Measurements from ENCODE around the gene GALNT2. TPM values are rescaled to one million over a fixed set of nuclear protein-coding genes. Genes with fewer than 3 reads are reported as not detected.

GALNT2 gene
- total RNA-seq, 2 donors from 2014 or later = 36.8 to 50.7 TPM

GRCh38 chr1:230280906-230281413 is 213.9 kb downstream of the GALNT2 start:
- no peak for DNase-seq
- intact Hi-C loops (cut with DNase I) = no loop called here

GRCh38 chr1:230281556-230281955 is 214.5 kb downstream of the GALNT2 start:
- DNase-seq (no peak), ATAC-seq (no peak)
- intact Hi-C loops (cut with DNase I) = no loop called here

More at GRCh38 chr1:230280906-230281413, 213.9 kb downstream of the GALNT2 start:
- peak in 1 of 2 donors; percentile 12 for ATAC-seq

GRCh38 chr1:230282157-230282556 is 215.1 kb downstream of the GALNT2 start:
- ATAC-seq (no peak), DNase-seq (no peak)
- intact Hi-C loops (cut with DNase I) = no loop called here

- intact Hi-C loops (cut with DNase I) = no loop called here
- DNase-seq = no peak
These were observed 216.6 kb downstream of the GALNT2 start for GRCh38 chr1:230283678-230284077.

GRCh38 chr1:230284891-230285290 is 217.9 kb downstream of the GALNT2 start:
- ATAC-seq (no peak), DNase-seq (no peak)
- intact Hi-C loops (cut with DNase I) = no loop called here

More at GRCh38 chr1:230283678-230284077, 216.6 kb downstream of the GALNT2 start:
- no peak for ATAC-seq

GRCh38 chr1:230285351-230285750 is 218.3 kb downstream of the GALNT2 start:
- intact Hi-C loops (cut with DNase I) = no loop called here
- DNase-seq (no peak), ATAC-seq (no peak)

GRCh38 chr1:230286166-230286889 is 219.3 kb downstream of the GALNT2 start:
- peak; percentile 24 to 38 for ATAC-seq
- intact Hi-C loops (cut with DNase I) = no loop called here
- DNase-seq = no peak

- ATAC-seq = no peak
- intact Hi-C loops (cut with DNase I) = no loop called here
- no peak for DNase-seq
These were observed 219.8 kb downstream of the GALNT2 start for GRCh38 chr1:230286890-230287269.

- intact Hi-C loops (cut with DNase I) = no loop called here
- DNase-seq (no peak), ATAC-seq (no peak)
These were observed 220.8 kb downstream of the GALNT2 start for GRCh38 chr1:230287674-230288315.

- DNase-seq = no peak
- no peak for ATAC-seq
- intact Hi-C loops (cut with DNase I) = no loop called here
These were observed 221.8 kb downstream of the GALNT2 start for GRCh38 chr1:230288641-230289349.

GRCh38 chr1:230289350-230289644 is 222.3 kb downstream of the GALNT2 start:
- intact Hi-C loops (cut with DNase I) = no loop called here
- ATAC-seq = no peak
- DNase-seq = no peak

GRCh38 chr1:230291731-230292620 is 224.9 kb downstream of the GALNT2 start:
- DNase-seq = no peak
- ATAC-seq = no peak
- intact Hi-C loops (cut with DNase I) = no loop called here

- no peak for DNase-seq
- intact Hi-C loops (cut with DNase I) = no loop called here
- ATAC-seq = no peak
These were observed 225.8 kb downstream of the GALNT2 start for GRCh38 chr1:230292689-230293389.

GRCh38 chr1:230293390-230293700 is 226.3 kb downstream of the GALNT2 start:
- DNase-seq (no peak), ATAC-seq (no peak)
- intact Hi-C loops (cut with DNase I) = no loop called here

GRCh38 chr1:230295367-230295766 is 228.3 kb downstream of the GALNT2 start:
- intact Hi-C loops (cut with DNase I) = no loop called here
- ATAC-seq (no peak), DNase-seq (no peak)

GRCh38 chr1:230299191-230300006 is 232.4 kb downstream of the GALNT2 start:
- no peak for ATAC-seq
- no peak for DNase-seq
- intact Hi-C loops (cut with DNase I) = loop anchor here in 1 of 2 donors (10.0 kb wide), 1 partner anchor 635 kb away; no protein-coding TSS in a partner anchor

- ATAC-seq = no peak
- intact Hi-C loops (cut with DNase I) = loop anchor here in 1 of 2 donors (10.0 kb wide), 1 partner anchor 636 kb away; no protein-coding TSS in a partner anchor
- DNase-seq = no peak
These were observed 233.6 kb downstream of the GALNT2 start for GRCh38 chr1:230300322-230301301.
